Prostate gland (tissue), 2 donors: Measurements from ENCODE around the gene AADACL4. TPM values are rescaled to one million over a fixed set of nuclear protein-coding genes. Genes with fewer than 3 reads are reported as not detected.
"Not testable (repeated sequence)": the region's sequence is repeated elsewhere in the genome, so short reads cannot be mapped to it uniquely, and the experiment has no call there.

ENCODE experiments used
- DNase-seq: peaks from one replicate; pipeline ENCODE4 v3.0.0-alpha.2; 2019; ENCODE audit warnings: low spot score
- H3K27ac ChIP-seq, 2 donors: fragments of 200-600 bp; sonication (generic); 2 replicates each; pipeline ENCODE4 v1.5.1; 2017 to 2019
- H3K27me3 ChIP-seq: fragments of 200-600 bp; sonication (generic); replicated peaks from 2 replicates; pipeline ENCODE4 v1.5.1; 2019; ENCODE audit not compliant: insufficient read depth
- H3K36me3 ChIP-seq, 2 donors: fragments of 200-600 bp; sonication (generic); 1 replicate in 1 of 2; 2 replicates in 1 of 2; pipeline versions ENCODE4 v1.5.1 to v1.8.1; 2017 to 2019
- H3K4me1 ChIP-seq: fragments of 200-600 bp; sonication (generic); replicated peaks from 2 replicates; pipeline ENCODE4 v1.5.1; 2019
- H3K4me3 ChIP-seq, 2 donors: fragments of 200-600 bp; sonication (generic); 2 replicates each; pipeline ENCODE4 v1.5.1; 2017 to 2019
- H3K9me3 ChIP-seq: fragments of 200-600 bp; sonication (generic); 2 replicates; pipeline ENCODE4 v1.5.1; 2017
- POLR2A ChIP-seq: fragments of 450-650 bp; IDR thresholded peaks from one replicate; pipeline ENCODE4 v1.6.1; 2016; ENCODE audit warnings: antibody characterized with exemption, mild to moderate bottlenecking
- POLR2AphosphoS5 ChIP-seq: sonication (generic); formaldehyde crosslinking; IDR thresholded peaks from one replicate; pipeline ENCODE4 v1.6.1; 2017; ENCODE audit warnings: antibody characterized with exemption
- WGBS: methylation state at CpG from one replicate; pipeline ENCODE4 v1.1.5; 2018; 5-methylcytosine and 5-hydroxymethylcytosine counted together
- intact Hi-C: fragments of 100-400 bp; cut with DNase I; formaldehyde crosslinking; loops from one replicate; pipeline ENCODE4 v1.14.2; 2022
- total RNA-seq, 2 donors: library from RNA; depleted of rRNA; stranded (reverse); fragments of >200 nt; gene quantifications; one replicate each; pipeline ENCODE4 v1.1.0, GENCODE V29; 2016
- TF ChIP-seq, protein P1 (sequence below), 4 experiments: fragments of 200-600 bp in 2 of 4; fragments of 450-650 bp in 2 of 4; sonication (generic) in 2 of 4; IDR thresholded peaks; 1 replicate in 3 of 4; 2 replicates in 1 of 4; pipeline ENCODE4 v1.5.1; 2016 to 2019; ENCODE audit warnings: antibody characterized with exemption in 4 of 4, mild to moderate bottlenecking in 2 of 4, moderate library complexity in 2 of 4

AADACL4 gene
- total RNA-seq, 2 donors from 2014 or later, result not detected

DNA sequence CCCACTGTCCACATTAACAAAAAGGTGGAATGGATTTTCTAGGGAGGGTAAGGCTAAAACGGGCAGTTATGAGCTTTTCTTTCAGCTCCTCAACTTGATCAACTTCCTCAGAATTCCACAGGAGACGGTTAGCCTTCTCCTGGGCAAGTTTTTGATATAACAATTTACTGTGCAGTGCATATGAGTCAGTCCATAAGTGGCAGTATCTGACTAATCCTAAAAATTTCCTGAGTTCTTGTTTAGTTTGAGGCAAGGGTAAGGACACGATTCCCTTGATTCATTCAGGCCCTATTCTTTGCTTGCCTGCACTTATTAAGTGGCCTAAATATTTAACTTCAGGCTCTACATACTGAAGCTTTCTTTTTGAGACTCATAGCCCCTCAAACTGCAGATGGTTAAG lies 65.8 kb downstream of the AADACL4 start:
- H3K4me1 ChIP-seq, result no peaks in the 10 kb centered on the region
- intact Hi-C loops, result no loop called here
- no peaks in the 10 kb centered on the region for H3K36me3 ChIP-seq
- H3K4me3 ChIP-seq, result no peak overlapping the region
- H3K27me3 ChIP-seq, result no peaks in the 10 kb centered on the region
- WGBS, result 79% methylated on average over 3 of the region's 3 CpGs
- no peaks in the 10 kb centered on the region for H3K9me3 ChIP-seq
- TF ChIP-seq, protein P1, sequence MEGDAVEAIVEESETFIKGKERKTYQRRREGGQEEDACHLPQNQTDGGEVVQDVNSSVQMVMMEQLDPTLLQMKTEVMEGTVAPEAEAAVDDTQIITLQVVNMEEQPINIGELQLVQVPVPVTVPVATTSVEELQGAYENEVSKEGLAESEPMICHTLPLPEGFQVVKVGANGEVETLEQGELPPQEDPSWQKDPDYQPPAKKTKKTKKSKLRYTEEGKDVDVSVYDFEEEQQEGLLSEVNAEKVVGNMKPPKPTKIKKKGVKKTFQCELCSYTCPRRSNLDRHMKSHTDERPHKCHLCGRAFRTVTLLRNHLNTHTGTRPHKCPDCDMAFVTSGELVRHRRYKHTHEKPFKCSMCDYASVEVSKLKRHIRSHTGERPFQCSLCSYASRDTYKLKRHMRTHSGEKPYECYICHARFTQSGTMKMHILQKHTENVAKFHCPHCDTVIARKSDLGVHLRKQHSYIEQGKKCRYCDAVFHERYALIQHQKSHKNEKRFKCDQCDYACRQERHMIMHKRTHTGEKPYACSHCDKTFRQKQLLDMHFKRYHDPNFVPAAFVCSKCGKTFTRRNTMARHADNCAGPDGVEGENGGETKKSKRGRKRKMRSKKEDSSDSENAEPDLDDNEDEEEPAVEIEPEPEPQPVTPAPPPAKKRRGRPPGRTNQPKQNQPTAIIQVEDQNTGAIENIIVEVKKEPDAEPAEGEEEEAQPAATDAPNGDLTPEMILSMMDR (IDR thresholded peaks at IDR 0.05), result no peak
- no peak for TF ChIP-seq POLR2A
- TF ChIP-seq POLR2AphosphoS5, result no peak
- no peak overlapping the region for H3K27ac ChIP-seq
- no peak for DNase-seq

DNA sequence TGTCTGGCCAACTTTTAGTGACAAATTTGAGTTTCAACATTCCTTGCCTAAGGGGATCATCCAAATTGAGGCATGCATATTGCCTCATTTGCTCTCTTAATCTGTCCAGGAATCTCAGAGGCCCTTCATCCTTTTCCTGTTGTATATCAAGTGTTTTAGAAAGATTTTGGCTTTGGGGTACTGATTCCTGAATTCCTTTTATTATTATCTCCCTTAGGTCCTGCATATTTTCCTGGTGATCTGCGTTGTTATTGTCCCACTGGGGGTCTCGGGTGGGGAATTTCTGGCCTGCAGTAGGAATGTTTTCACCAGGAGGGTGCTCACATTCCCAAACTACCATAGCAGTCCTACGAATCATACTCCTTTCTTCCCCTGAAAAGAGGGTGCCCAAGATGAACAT lies 67.7 kb downstream of the AADACL4 start:
- TF ChIP-seq, protein P1 (IDR thresholded peaks at IDR 0.05), result no peak
- TF ChIP-seq POLR2AphosphoS5, result no peak
- no peak for TF ChIP-seq POLR2A
- intact Hi-C loops, result no loop called here
- H3K27ac ChIP-seq, result no peak overlapping the region
- H3K4me3 ChIP-seq, result no peak overlapping the region
- H3K4me1 ChIP-seq, result no peaks in the 10 kb centered on the region
- no peaks in the 10 kb centered on the region for H3K36me3 ChIP-seq
- DNase-seq, result no peak
- H3K27me3 ChIP-seq, result no peaks in the 10 kb centered on the region
- H3K9me3 ChIP-seq, result no peaks in the 10 kb centered on the region
- WGBS, result 83% methylated on average over 3 of the region's 3 CpGs

DNA sequence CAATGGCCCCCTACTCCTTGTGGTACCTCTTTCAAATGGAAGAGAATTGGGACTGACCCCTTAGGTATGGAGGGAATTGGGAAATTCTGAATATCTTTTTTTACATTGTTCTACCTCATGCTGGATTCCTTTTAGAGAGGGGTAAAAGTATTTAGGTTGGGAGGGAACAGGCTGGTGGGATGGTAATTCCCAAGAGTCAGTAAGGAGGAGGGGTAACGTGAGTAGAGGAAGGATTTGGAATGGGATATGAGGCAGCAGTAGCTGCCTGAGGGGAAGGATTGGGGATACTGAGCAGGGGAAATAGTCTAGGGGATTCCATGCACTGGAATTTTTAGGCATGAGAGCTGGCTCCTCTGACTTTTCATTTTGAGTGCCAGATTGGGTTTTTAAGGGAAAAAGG lies 68.2 kb downstream of the AADACL4 start:
- DNase-seq, result no peak
- H3K27me3 ChIP-seq, result no peaks in the 10 kb centered on the region

DNA sequence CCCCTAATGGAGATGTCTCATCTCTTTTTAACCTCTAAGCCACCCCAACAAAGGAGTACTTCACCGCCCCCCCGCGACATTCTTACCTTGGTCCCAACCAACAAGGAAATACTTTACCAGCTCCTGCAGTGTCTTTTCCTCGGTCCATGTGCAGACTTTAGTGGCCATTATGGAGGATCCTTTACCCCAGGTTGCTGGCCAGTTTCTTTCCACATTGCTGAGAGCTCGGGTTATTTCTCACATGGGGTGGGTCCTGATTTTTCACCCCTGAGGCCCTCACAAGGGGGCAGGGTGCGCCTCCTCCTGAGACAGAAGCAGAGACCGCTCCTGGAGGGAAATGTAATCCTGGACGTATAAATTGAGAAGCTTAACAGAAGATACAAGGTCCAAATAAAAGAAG lies 69.0 kb downstream of the AADACL4 start:
- no peak overlapping the region for H3K27ac ChIP-seq
- intact Hi-C loops, result no loop called here
- H3K36me3 ChIP-seq, result no peaks in the 10 kb centered on the region
- no peaks in the 10 kb centered on the region for H3K27me3 ChIP-seq
- WGBS, result 89% methylated on average over 8 of the region's 8 CpGs
- TF ChIP-seq, protein P1 (IDR thresholded peaks at IDR 0.05), result no peak
- no peak for TF ChIP-seq POLR2A
- TF ChIP-seq POLR2AphosphoS5, result no peak
- no peaks in the 10 kb centered on the region for H3K4me1 ChIP-seq
- H3K4me3 ChIP-seq, result no peak overlapping the region
- no peak for DNase-seq
- H3K9me3 ChIP-seq, result no peaks in the 10 kb centered on the region

More for the DNA sequence above, 68.2 kb downstream of the AADACL4 start:
- no peaks in the 10 kb centered on the region for H3K9me3 ChIP-seq
- H3K27ac ChIP-seq, result no peak overlapping the region
- no peaks in the 10 kb centered on the region for H3K36me3 ChIP-seq
- H3K4me3 ChIP-seq, result no peak overlapping the region
- no peaks in the 10 kb centered on the region for H3K4me1 ChIP-seq
- intact Hi-C loops, result no loop called here
- TF ChIP-seq, protein P1 (IDR thresholded peaks at IDR 0.05), result no peak
- TF ChIP-seq POLR2A, result no peak
- no peak for TF ChIP-seq POLR2AphosphoS5
- WGBS, result 89% methylated on average over 1 of the region's 1 CpG

DNA sequence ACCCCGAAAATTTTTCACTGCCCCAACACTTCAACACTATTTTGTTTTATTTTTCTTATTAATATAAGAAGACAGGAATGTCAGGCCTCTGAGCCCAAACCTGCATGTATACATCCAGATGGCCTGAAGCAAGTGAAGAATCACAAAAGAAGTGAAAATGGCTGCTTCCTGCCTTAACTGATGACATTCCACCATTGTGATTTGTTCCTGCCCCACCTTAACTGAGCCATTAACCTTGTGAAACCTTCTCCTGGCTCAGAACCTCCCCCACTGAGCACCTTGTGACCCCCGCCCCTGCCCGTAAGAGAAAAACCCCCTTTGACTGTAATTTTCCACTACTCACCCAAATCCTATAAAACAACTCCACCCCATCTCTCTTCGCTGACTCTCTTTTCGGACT lies 69.8 kb downstream of the AADACL4 start:
- H3K36me3 ChIP-seq, intact Hi-C loops, H3K9me3 ChIP-seq, H3K27ac ChIP-seq, H3K4me1 ChIP-seq, DNase-seq, H3K27me3 ChIP-seq, H3K4me3 ChIP-seq: not testable (repeated sequence)
- 83% methylated on average over 5 of the region's 5 CpGs for WGBS
